HG02678 (cell line): ENCODE measurements around the gene RHCE.
"Not testable (repeated sequence)": the region's sequence is repeated elsewhere in the genome, so short reads cannot be mapped to it uniquely, and the experiment has no call there.

Source experiments
- ATAC-seq: cut with Tn5 transposase; IDR thresholded peaks from one replicate; pipeline ENCODE4 v1.9.1; 2021; ENCODE audit warnings: mild to moderate bottlenecking, moderate library complexity; ENCODE audit not compliant: unreplicated experiment

RHCE gene

DNA sequence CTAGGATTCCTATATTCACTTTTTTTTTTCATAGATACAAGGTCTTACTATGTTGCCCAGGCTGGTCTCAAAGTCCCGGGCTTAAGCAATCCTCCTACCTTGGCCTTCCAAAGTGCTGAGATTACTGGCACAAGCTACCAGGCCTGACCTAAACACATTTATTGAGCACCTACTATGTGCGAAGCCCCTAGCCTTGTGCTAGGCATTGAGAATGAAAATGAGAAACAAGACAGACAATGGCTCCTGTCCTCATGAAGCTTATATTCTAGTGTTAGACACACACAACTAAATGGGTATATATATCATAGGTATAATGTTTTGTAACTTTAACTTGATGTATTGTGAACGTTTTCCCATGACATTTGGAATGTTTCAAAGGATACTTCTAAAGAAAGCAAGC lies 71.0 kb downstream of the RHCE start:
- no peak for ATAC-seq

DNA sequence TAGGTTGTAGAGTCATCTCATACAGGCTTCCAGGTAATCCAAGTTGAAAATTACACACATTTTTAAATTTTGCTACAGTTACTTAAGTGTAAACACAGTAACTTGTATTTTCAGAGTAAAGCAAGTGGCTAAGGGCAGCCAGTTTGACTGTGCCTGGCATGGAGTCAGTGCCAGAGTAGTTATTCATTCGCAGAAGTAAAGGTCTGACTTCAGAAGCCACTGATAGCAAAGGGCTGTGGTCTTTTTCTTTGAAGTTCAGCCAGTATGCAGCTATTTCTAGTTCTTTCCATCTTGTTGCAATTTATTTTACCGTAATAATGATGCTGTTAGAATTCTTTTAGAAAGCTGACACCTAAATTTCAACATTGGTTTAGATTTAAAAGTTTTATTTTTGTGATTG lies 73.1 kb downstream of the RHCE start:
- ATAC-seq: no peak

DNA sequence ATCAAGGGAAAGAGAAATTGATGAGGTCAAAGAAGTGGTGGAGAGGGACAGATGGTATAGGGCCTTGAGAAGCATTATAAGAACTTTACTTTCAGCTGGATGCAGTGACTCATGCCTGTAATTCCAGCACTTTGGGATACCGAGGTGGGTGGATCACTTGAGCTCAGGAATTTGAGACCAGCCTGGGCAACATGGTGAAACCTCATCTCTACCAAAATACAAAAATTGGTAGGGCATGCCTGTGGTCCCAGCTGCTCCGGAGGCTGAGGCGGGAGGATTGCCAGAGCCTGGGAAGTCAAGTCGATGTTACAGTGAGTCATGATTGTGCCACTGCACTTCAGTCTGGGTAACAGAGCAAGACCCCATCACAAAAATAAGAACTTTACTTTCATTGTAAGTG lies 76.8 kb downstream of the RHCE start:
- ATAC-seq: no peak

- ATAC-seq: no peak
Observed at GRCh38 chr1:25342846-25343245, 77.8 kb downstream of the RHCE start.

DNA sequence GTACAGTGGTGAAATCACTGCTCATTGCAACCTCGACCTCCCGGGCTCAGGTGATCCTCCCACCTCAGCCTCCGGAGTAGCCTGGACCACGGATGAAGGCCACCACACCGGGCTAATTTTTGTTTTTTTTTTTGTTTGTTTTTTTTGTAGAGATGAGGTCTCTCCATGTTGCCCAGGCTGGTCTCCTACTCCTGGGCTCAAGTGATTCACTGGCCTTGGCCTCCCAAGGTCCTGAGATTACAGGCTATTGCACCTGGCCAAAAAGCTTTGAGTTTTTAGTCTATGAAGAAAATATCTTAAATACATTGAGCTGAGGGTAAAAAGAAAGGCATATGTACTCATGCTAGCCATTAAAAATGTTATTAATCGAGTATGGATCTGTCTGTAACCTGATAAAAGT lies 78.9 kb downstream of the RHCE start:
- no peak for ATAC-seq

GRCh38 chr1:25338986-25339385 lies 81.6 kb downstream of the RHCE start:
- ATAC-seq: no peak

DNA sequence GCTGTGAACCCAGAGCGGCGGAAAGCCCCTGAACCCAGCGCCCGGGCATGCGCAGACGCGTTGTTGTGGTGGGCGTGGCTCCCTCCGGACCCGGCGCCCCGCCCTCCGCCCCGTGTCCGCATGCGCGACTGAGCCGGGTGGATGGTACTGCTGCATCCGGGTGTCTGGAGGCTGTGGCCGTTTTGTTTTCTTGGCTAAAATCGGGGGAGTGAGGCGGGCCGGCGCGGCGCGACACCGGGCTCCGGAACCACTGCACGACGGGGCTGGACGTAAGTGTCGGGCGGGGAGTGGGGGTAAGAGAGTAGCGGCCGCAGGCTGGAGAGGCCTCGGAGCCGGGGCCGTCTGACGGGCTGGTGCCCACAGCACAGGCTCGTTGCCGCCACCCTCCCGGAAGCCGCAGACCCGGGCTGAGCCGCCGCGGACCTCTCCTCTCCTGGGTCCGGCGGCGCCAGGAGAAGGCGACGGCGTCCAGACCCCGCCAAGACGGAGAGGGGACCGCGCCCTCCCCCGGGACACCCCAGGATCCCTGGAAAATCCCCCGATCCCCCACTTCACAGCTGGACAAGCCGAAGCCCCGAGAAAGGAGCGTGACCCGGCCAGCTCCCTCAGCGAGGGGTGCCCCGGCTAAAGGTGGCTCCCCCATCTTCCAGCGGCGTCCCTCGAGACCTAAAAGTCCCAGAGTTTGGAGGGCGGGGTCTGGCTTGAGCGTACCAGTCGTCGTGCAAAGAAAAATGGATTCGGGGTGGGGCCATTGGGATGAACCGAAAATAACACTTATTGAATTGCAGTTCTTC lies 82.2 kb downstream of the RHCE start, which contains the start of gene TMEM50A:
Gene TMEM50A, plus strand, starts transcription at position 147 of the 794 bp plus-strand sequence. CDS start 2,153 bp downstream, outside the sequence.
- ATAC-seq: peak; percentile 69

GRCh38 chr1:25337483-25338187 lies 83.0 kb downstream of the RHCE start:
- ATAC-seq: peak; percentile 46

- peak; percentile 26 for ATAC-seq
Observed at GRCh38 chr1:25336922-25337354, 83.7 kb downstream of the RHCE start.

DNA sequence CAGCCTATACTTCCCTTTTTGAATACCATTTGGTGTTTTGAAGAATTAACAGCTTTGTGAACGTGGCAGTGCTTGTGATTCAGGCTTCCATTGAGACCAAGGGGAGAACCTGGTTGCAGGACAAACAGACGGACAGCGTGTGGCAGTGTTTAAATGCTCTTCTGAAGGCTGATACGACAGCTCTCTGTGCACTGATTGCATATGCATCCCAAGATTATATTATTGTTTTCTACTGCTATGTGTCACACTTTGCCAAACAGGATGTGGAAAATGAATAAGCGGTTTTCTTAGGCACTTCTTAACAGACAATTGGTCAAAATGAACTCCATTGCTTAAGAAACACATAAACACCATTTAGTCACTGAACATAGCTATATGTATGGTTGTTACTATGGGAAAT lies 90.7 kb downstream of the RHCE start:
- ATAC-seq: not testable (repeated sequence)

GRCh38 chr1:25329336-25329735 lies 91.3 kb downstream of the RHCE start:
- not testable (repeated sequence) for ATAC-seq

GRCh38 chr1:25328791-25329185 lies 91.8 kb downstream of the RHCE start:
- ATAC-seq: not testable (repeated sequence)

- ATAC-seq: not testable (repeated sequence)
Observed at GRCh38 chr1:25327864-25328790, 92.5 kb downstream of the RHCE start.

GRCh38 chr1:25324407-25324806 lies 96.2 kb downstream of the RHCE start:
- not testable (repeated sequence) for ATAC-seq

GRCh38 chr1:25322127-25322526 lies 98.5 kb downstream of the RHCE start:
- not testable (repeated sequence) for ATAC-seq

DNA sequence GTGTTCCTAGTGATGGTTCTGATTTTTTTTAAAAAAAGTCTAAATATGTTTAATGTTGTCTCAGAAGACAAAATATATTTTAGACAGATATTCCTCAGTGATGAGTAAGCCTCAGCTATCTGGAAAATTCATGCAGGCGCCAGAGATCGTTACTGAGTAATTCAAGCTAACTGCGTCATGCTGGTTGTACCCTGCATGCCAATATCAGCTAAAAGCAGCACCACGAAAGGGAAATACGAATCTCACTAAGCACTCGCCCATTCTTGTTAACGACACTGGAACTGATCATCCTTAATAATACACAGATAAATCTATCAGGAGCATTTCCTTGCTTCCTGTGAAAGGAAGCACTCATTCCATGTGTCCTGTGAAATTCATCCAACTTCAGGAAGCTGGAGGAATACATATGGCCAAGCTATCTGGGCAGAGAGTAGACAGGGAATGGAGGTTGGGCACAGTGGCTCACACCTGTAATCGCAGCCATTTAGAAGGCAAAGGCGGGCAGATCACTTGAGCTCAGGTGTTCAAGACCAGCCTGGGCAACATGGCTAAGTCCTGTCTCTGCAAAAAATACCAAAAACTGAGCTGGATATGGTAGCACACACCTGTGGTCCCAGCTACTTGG lies 100.2 kb downstream of the RHCE start:
- ATAC-seq: not testable (repeated sequence)

DNA sequence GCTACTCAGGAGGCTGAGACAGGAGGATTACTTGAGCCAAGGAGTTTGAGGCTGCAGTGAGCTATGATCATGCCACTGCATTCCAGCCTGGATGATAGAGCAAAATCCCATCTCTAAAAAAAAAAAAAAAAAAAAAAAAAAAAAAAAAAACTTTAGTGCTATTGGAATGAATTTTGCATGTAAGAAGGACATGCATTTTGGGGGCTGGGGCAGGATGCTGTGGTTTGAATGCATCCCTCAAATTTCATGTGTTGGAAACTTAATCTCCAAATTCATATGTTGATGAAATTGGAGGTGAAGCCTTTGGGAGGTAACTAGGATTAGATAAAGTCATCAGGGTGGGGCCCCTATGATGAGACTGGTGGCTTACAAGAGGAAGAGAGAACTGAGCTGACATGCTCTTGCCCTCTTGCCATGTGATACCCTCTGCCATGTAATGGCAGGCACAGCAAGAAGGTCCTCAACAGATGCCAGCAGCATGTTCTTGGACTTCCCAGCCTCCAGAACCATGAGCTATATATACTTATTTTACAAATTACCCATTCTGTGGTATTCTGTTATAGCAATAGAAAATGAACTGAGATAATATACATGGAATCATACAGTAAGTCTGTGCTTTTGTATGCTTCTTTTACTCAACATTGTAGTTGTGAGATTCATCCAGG lies 107.7 kb downstream of the RHCE start:
- not testable (repeated sequence) for ATAC-seq
